ENCODE data around the gene NCDN.

DNA sequence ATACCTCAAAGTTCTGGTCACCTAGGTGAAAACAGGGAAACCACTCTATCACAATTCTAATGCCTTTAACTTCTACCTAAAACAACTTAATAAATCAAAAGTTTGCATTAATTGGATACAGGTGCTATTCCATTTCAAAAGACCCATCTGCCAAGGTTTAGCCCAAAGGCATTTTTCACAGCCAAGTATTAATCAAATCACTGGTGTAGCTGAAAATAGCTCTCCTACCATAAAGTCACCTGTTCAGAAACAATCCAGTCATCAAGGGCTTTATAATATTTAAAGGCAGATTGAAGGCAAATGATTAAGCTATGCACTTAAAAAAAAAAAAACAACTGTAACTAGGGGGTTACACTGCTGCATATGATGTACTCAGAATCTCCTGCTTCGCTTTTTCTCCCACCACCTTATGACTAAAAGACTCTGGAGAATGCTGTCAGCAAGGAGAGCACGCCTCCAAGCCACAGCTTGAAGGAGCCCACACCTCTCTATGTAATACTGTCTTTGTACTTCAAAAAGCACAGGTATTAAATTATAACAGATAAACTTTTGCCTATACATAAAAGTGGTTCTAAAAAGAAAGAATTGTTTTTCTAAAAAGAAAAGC lies 20.9 kb upstream of the NCDN start:
- TF ChIP-seq, protein P1, sequence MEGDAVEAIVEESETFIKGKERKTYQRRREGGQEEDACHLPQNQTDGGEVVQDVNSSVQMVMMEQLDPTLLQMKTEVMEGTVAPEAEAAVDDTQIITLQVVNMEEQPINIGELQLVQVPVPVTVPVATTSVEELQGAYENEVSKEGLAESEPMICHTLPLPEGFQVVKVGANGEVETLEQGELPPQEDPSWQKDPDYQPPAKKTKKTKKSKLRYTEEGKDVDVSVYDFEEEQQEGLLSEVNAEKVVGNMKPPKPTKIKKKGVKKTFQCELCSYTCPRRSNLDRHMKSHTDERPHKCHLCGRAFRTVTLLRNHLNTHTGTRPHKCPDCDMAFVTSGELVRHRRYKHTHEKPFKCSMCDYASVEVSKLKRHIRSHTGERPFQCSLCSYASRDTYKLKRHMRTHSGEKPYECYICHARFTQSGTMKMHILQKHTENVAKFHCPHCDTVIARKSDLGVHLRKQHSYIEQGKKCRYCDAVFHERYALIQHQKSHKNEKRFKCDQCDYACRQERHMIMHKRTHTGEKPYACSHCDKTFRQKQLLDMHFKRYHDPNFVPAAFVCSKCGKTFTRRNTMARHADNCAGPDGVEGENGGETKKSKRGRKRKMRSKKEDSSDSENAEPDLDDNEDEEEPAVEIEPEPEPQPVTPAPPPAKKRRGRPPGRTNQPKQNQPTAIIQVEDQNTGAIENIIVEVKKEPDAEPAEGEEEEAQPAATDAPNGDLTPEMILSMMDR (IDR thresholded peaks at IDR 0.05; ENCODE audit: borderline replicate concordance, extremely low read depth, low read length, poor library complexity, severe bottlenecking), result no peak
- no peak for TF ChIP-seq EZH2 (IDR thresholded peaks at IDR 0.05; ENCODE audit: borderline replicate concordance, low read depth, low read length, severe bottlenecking)
